Right ventricle myocardium inferior (tissue), 1 donor: ENCODE measurements around the gene DDN. TPM values are rescaled to one million over a fixed set of nuclear protein-coding genes. Genes with fewer than 3 reads are reported as not detected.

ENCODE experiments used
- ATAC-seq: fragments of 200-7000 bp; cut with Tn5 transposase; one replicate; pipeline ENCODE4 v1.9.1; 2020; ENCODE audit warnings: mild to moderate bottlenecking, moderate library complexity
- DNase-seq: peaks from one replicate; pipeline ENCODE4 v3.0.0; 2021; ENCODE audit errors: missing footprints
- intact Hi-C: fragments of 100-400 bp; cut with DNase I; formaldehyde crosslinking; loops from one replicate; pipeline ENCODE4 v1.11.0; 2022
- total RNA-seq: library from RNA; stranded (reverse); fragmentation: NEBNext Ultra II Directional; extraction: Animal tissue kit (Norgen Biotek cat#: 25700); gene quantifications from one replicate; pipeline ENCODE4 v1.2.1, GENCODE V29; 2021
- donor health status: DM: no; HTN: yes; CAD: no; lungs with severe emphysema.

DDN gene
- total RNA-seq, 1 donor from 2014 or later, result 0.49 TPM

DNA sequence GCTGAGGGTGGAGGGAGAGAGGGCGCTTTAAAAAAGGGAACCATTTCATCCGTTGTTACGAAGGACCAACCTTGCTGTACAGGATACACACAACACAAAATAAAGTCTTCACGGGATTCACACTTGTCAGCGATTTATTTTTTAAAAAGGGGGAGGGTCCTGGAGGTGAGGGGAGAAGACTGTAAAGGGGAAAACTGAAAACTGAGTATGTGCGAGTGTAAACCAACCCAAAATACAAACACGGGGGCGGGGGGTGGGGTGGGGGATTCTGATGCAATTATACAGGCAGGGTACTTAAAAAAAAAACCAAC, 19.9 kb upstream of the DDN start:
- DNase-seq, result no peak
- peak; percentile 12 for ATAC-seq
- intact Hi-C loops, result loop anchor here (2.0 kb wide), 1 partner anchor 42 kb away; the partner anchor contains the start of gene KMT2D

DNA sequence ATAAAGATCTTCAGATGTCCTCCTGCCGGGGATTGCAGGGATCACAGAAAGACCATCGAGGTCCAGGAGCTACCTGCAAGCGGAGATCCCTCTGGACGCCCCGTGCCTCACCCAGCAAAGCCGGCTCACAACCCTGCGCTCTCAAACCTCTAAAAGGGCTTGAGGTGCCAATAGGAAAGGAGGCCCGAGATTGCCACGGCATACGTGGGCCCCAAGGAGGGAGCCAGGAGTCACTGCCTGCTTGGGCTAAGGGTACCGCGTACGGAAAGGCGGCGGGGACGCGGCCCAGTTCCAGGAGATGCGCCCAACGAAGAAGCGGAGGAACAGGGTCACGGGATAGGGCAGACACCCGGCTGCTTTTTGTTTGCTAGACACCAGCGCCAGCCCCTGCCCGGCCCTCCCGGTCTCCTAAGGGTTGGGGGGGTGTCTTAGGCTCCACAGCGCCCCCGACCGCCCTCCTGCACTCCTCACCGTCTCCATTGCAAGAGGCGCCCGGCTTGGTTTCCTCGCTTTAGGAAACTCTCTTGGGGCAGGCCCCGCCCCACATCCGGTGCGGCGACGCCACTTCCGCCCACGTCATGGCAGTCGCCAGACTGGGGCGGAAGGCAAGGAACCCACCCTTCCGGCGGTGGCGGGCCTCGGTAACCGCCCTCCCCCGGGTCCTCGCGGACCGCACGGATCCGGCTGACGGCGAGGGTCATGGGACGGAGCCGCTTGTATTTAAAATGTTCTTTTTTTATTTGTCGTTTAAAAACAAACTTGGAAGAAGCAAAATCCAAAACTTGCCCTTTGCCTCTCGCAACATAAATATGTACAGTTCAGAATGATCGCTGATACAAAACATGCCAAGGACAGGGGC, 19.3 kb upstream of the DDN start, which contains the start of gene PRKAG1:
PRKAG1 (minus strand) TSS at position 516 of the 859 bp plus-strand sequence; CDS start at position 480, 36 bp downstream.
- peak; percentile 96 for ATAC-seq
- peak; percentile 98 for DNase-seq
- intact Hi-C loops, result loop anchor here (2.0 kb wide), 1 partner anchor 42 kb away; the partner anchor contains the start of gene KMT2D

DNA sequence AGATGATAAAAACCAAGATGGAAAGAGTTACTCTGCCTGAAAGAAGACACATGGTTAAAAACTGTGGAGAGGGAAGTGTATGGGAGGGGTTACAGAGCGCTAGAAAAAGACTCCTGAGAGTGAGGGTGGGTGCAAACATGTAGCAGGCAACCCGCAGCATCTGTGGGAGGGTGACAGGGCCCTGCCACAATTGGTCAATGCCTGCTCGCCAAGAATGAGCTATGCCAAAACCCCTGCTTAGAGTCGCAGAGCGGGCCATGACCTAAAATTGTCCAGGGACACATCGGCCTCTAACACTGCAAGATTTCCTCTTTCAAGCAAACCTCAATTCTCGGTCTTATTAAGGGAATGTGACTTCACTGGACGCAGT, 18.7 kb upstream of the DDN start:
- DNase-seq (no peak), ATAC-seq (peak; percentile 40)
- intact Hi-C loops, result loop anchor here (2.0 kb wide), 1 partner anchor 43 kb away; the partner anchor contains the start of gene KMT2D

DNA sequence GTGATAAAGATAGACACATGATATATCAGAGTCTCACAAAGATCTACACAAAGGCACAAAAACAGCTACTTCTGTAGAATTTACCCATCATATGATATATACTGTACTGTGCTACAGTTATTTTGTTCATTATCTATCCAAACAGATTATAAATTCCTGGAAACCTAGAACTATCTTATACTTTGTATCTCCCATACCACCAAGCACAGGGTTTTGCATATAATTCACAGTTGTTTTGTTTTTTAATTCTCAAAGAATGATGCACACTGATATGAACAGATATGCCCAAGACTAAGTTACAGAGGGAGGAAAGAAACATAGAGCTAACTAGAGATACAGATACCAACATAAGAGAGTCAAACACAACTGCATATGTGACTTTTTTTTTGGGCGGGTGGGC, 16.0 kb upstream of the DDN start:
- no peak for DNase-seq
- ATAC-seq, result no peak
- intact Hi-C loops, result no loop called here

DNA sequence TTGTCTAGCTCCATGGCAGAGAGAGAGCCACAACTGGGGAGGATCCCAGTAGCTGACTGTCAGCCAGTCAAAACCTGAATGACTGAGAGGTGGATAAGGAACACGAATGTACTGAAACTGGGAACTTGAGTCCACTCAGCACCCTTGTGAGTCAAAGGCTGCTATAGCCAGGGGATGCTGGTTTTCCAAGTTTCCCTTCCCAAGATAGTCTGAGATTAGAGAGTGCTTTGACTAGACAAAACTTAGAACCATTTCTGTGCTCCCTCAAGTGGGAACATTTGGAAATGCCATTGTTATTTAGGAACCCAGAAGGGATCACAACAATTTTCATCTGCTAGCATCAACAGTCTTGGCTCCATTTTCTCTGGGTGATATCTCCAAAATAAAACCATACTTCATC, 15.4 kb upstream of the DDN start:
- intact Hi-C loops, result no loop called here
- ATAC-seq, result no peak
- no peak for DNase-seq

DNA sequence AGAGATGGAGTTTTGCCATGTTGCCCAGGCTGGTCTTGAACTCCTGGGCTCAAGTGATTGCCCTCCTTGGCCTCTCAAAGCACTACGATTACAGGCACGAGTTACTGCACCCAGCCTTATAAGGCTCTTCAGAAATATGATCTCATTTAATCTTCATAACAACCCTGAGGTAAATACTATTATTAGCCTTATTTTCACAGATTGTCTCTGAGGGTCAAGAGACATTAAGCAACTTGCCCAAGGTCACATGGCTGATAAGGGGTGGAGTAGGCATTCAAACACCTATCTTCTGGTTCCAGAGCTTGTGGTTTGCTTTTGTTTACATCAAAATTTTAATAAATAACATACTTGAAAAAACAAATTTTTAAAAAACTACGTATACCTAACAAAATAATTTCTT, 14.3 kb upstream of the DDN start:
- intact Hi-C loops, result no loop called here
- DNase-seq (no peak), ATAC-seq (no peak)

DNA sequence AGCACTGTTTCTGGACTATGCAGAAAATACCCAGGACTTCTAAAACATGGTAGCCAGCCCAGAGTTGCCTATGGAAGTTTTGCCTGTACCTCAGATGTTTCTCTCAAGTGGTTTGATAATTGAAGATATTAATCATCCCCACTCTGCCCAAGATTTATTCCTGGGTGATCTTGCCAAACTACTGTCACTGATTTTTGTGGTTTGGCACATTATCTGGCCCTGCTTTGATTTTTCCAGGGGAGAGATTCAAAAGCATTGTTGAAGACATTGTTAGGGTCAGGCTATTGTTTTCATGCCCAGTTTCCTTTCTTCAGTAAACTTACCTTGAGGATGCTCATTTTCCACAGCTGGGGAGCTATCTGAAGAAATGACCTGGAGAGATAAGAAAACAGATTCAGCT, 13.6 kb upstream of the DDN start:
- DNase-seq (no peak), ATAC-seq (no peak)
- intact Hi-C loops, result no loop called here

DNA sequence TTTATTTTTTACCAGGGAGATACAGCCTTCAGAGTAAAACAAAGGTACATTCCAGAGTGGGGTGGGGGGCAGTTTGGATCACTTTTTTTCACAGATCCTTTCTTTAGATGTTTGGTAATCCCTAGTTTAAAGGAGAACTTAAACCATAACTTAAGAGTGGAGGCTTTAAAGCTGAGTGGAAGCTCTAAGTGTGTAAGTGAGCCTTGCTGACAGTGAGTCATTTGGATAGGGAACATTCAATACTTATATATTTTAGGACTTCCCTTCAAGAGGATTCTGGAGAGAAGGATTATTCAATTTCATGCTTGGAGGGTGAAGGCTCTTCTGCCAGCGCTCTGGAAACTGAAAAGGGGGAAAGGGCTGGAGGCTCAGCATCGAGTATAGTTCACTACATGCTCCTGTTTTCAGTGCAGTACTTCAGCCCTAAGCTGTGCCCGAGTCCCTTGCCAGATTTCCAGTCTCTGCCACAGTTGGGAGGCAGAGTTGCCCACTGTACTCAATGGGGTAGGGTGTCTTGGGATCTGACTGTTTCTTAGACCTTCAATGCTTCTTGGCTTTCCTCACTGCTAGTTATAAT, 11.0 kb upstream of the DDN start:
- DNase-seq (no peak), ATAC-seq (no peak)
- intact Hi-C loops, result no loop called here

DNA sequence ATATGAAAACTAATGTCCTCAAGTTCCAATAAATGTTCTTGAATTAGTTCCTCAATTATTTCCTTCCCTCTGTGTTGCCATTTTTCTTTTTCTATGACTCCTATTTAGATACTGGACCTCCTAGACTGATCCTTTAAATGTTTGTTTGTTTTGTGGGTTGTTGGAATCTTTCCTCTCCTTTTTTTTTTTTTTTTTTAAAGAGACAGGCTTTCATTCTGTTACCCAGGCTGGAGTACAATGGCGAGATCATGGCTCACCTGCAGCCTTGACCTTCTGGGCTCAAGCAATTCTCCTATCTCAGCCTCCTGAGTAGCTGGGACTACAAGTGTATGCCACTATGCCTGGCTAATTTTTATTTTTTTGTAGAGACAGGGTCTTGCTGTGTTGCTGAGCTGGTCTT, 9.8 kb upstream of the DDN start:
- intact Hi-C loops, result no loop called here
- DNase-seq (no peak), ATAC-seq (no peak)

DNA sequence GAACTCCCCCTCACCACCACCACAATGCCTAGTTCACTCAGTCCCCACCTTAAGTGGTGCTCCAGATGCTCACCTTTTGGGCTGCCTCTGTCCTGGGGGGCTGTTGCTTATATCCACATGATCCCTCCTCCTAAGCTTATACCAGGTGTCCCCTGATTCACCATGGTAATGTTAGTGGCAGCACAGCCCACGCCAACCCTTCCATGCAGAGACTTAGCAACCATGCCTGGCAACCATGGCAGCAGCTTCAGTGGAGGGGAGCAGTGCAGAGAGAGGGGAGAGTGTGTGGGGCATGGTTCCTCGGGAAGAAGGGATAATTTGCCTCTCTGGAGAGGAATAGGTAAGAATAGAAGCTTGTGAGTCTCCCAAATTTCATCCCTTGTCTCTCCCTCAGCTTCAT, 1.2 kb upstream of the DDN start:
- no peak for DNase-seq
- no peak for ATAC-seq
- intact Hi-C loops, result no loop called here

DNA sequence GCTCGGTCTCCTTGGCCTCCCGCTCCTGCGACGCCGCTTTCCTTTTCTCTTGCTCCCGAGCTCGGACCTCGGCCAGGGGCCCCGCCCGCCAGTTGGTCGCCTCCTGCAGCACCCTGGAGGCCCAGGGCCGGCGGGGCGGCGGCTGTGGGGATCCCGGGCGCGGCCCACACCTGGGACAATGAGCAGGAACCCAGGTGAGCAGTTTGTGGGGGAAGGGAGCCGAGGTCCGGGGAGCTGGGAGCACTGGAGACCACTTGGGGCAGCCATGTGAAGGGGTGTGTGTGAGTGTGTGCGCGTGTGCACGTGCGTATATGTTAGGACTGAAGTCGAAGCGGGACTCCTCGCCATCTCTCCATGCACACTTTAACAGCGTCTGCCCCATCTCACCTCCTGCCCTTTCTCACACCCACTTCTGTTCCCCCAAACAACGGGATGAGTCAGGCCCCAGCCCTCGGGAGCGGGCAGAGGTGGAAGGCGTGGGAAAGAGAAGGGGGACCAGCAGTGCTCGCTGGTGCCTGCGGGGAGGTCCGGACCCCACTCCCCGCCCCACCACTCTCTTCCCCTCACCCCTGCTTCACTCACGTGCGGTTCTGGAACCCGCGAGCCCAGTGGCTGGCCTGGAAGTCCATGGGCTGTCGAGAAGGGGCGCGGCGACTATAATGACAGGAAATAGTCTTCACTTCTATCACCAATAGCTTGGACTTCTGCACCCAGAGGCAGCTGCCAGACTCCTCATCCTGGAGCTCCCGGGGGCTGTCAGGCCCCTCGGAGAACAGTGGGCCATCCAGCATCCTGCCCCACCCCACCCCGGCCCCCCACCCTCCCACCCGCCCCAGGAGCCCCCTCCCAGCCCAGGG, 450 bp downstream of the DDN start:
- no peak for DNase-seq
- intact Hi-C loops, result loop anchor here (5.0 to 10.0 kb wide), 2 partner anchors 64 to 146 kb away; partner anchors contain the start of gene DDX23
- ATAC-seq, result no peak

DNA sequence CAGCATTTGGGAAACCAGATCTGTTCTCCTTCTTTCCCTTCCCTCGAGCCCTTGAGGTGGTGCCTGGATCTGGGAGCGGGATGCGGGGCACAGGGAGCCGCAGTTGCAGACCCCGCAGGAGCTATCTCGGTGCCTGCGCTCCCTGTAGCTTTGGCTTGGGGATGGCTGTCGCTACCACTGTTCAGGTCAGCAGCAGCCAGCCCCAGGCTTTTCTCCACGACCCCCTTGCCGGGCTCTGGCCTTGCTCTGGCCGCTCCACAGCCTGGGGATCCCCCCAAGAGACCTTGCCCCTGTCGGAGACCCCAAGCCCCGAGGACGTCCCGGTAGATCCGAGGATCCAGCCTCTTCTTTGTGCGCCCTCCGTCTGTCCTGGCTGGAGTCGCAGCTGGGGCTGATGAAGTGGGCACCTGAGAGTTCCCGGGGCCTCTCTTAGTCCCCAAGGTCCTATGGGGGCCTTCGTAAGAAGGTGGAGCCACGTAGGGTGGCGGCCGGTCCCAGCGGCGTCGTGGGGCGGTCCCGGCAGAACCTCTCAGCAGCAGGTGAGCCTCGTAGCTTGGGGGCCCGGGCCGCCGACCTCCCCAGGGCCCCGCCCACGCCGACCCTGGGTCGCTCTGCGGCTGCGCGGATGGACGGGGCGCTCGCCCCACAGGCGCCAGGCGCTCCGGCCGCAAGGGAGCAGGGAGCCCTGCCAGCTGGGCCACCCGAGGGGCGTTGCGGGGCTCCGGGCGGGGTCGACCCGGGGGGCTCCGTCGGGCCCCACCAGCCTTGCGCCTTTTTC, 1.3 kb downstream of the DDN start:
- ATAC-seq (no peak), DNase-seq (no peak)
- intact Hi-C loops, result loop anchor here (5.0 to 10.0 kb wide), 2 partner anchors 63 to 146 kb away; partner anchors contain the start of gene DDX23

DNA sequence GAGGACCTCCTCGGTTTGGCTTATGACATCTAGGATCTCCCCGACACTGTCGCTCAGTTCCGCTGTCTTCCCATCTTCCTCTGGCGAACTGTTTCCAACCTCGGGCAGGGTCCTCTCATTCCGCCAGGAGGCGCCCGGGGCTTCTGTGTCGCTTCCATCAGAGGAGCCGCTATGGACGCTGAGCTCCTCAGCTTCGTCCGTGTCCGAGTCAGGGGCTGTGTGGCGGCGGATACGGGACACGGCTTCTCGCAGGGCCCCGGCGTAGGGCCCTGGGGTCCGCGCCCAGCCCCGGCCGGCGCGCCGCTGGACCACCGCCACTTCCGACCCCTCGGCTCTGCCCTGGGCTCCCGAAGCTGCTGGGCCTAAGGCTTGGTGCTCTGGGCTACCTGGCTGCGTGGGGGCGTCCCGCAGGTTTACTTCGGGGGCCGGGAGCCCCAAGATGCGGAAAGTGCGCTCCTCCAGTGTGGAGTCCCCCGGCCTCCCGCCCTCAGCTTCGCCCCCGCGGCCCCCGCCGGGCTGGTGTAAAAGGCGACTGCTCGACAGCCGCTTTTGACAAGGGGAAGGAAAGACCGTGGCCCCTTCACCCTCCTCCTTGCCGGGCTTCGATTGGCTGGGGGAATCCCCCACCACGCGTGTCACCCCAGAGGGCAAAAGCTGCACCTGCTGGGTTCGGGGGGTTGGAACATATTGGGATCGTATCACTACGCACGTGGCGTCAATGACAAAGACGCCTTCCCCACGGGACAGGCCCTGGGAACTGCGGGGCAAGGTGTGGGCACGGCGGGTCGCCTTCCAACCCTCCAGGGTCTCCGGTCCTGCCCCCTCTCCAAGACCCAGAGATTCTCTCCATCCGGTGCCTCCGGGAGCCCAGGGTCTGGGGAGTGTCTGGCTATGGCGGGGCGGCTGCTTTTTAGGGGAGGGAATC, 2.1 kb downstream of the DDN start:
- peak; percentile 91 for DNase-seq
- intact Hi-C loops, result loop anchor here (5.0 to 10.0 kb wide), 2 partner anchors 62 to 145 kb away; partner anchors contain the start of gene DDX23
- ATAC-seq, result peak; percentile 73

DNA sequence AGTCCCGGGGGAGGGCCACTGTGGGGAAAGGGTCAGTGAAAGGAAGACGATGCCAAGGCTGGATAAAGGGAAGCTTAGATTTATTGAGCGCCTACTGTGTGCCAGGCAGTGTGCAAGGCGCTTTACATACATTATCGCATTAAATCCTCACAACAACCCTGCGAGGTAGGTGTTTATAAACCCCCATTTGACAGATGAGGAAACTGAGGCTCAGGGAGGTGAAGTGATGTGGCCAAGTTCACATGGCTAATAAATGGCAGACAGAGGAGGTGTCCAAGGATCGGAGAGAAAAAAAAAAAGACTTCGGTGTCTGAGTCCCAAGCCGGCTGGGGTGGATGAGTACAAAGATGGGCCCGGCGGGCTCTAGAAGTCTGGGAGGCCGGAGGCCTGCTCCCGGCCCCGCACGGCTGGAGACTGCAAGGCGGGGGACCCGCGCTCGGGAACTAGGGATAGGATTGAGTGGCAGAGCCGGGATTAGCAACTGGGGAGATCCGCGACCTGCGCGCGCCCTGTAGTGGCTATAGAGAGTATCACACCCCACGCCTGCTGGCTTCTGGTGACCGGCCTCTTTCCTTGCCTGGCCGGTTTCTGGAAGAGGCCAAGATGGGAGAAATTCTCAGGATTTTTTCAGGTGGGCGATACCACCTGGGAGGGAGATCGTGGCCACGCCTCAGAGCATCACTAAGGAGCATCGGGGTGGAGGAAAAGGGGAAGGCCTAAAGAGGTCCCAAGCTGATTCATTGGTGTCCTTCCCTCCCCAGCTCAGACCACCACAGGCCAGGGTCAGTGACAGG, 3.9 kb downstream of the DDN start:
- intact Hi-C loops, result loop anchor here (5.0 to 10.0 kb wide), 2 partner anchors 60 to 143 kb away; partner anchors contain the start of gene DDX23
- DNase-seq, result peak; percentile 90
- ATAC-seq, result peak; percentile 83

DNA sequence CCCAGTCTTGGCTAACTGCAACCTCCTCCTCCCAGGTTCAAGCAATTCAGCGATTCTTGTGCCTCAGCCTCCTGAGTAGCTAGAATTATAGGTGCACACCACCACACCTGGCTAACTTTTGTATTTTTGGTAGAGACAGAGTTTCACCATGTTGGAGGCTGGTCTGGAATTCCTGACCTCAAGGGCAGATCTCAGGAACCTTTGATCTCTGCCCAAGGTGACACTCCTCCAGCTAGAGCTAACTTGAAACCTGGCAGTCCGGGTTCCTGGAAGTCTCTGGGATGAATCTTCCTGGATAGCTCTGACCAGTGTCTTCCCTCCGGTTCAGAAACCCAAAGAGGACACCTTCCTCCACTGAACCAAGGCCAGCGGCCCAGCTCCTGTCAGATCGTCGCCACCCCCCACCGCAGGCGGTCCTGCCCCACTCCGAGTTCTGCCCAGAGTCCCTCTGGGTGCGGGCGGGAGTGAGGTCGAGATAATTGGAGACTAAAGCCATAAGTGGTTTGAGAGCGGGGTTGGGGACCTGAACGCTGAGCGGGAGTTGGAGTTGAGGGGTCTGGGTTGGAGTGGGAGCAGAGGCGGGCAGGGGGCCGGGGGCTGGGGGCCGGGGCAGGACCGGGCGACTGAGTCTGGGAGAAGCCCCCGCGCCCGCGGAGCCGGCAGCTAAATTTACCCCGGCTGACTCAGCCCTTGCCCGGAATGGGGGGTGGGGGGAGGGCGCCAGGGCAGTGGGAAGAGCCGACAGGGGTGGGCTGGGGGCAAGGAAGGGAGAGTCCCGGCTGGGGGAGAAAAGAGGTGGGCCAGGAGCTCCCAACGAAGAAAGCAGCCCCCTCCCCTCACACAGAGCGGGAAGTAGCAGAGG, 4.7 kb downstream of the DDN start:
- ATAC-seq, result no peak
- no peak for DNase-seq
- intact Hi-C loops, result loop anchor here (5.0 to 10.0 kb wide), 2 partner anchors 60 to 142 kb away; partner anchors contain the start of gene DDX23

DNA sequence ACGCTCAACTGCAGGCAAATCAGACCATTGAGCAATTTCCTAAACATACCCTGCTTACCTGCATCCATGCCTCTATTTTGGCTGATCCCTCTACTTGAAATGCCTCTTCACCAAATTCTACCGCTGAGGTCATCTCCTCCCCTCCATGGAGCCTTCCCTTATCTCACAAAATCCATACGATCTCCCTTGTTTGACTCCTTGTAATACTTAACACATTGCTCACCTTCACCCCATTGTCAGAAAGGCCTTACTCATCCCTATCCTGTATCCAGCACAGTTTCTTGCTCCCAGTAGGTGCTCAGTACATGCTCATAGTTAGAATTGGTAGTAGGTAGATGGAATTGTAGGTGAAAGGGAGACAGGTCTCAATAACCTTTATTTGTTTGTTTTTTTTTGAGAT, 5.4 kb downstream of the DDN start:
- DNase-seq (no peak), ATAC-seq (no peak)
- intact Hi-C loops, result loop anchor here (10.0 kb wide), 1 partner anchor 59 kb away; no protein-coding TSS in a partner anchor
